ENCODE results near the gene PRRX1.

DNA sequence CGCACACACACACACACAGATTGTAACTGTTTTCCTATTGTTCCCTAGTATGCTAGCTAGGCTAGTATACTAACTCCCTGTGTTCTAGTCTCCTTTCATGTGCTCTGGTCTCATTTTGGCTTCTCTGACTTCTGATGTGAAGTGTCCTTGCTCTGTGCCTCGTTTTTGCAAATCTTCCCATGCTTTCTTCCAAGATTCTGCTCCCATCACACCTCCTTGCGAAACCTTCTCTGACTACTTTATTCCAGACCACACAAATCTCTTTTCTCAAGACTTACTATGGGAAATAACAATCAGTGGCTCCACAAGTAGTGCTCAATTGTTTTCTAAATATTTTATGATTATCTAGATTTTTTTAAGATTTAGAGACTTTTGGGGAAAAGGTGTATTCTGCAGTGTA lies 10.3 kb downstream of the PRRX1 start:
- TF ChIP-seq, protein P1, sequence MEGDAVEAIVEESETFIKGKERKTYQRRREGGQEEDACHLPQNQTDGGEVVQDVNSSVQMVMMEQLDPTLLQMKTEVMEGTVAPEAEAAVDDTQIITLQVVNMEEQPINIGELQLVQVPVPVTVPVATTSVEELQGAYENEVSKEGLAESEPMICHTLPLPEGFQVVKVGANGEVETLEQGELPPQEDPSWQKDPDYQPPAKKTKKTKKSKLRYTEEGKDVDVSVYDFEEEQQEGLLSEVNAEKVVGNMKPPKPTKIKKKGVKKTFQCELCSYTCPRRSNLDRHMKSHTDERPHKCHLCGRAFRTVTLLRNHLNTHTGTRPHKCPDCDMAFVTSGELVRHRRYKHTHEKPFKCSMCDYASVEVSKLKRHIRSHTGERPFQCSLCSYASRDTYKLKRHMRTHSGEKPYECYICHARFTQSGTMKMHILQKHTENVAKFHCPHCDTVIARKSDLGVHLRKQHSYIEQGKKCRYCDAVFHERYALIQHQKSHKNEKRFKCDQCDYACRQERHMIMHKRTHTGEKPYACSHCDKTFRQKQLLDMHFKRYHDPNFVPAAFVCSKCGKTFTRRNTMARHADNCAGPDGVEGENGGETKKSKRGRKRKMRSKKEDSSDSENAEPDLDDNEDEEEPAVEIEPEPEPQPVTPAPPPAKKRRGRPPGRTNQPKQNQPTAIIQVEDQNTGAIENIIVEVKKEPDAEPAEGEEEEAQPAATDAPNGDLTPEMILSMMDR (IDR thresholded peaks at IDR 0.05): no peak
- TF ChIP-seq POLR2A (IDR thresholded peaks at IDR 0.05): no peak

Data from adrenal gland (tissue), 5 donors.